GM12873 (cell line): ENCODE measurements around the gene F5.

Source experiments
- TF ChIP-seq, protein P1 (sequence below): IDR thresholded peaks from 2 replicates; pipeline ENCODE4 v1.5.1; 2012; ENCODE audit warnings: low read depth, mild to moderate bottlenecking, moderate library complexity, low read length, control low read depth; ENCODE audit not compliant: insufficient read depth; ENCODE audit errors: missing control alignments

F5 gene

DNA sequence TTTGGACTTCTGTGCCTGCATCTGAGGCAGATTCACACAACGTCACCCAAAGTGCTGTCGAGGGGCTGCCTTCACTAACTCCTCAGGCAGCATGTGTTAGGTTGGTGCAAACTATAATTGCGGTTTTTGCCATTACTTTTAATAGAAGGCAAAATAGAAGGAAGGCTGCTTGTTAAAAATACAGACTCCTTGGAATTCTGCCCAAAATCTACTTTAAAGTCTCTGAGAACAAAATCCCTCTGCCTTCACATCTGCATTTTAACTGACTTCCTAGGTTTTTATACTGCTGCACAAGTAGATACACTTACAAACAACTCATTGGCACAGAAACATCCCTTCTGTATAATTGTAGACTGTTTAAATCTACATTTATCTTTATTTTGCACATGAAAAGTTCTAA, 59.3 kb downstream of the F5 start:
- TF ChIP-seq, protein P1, sequence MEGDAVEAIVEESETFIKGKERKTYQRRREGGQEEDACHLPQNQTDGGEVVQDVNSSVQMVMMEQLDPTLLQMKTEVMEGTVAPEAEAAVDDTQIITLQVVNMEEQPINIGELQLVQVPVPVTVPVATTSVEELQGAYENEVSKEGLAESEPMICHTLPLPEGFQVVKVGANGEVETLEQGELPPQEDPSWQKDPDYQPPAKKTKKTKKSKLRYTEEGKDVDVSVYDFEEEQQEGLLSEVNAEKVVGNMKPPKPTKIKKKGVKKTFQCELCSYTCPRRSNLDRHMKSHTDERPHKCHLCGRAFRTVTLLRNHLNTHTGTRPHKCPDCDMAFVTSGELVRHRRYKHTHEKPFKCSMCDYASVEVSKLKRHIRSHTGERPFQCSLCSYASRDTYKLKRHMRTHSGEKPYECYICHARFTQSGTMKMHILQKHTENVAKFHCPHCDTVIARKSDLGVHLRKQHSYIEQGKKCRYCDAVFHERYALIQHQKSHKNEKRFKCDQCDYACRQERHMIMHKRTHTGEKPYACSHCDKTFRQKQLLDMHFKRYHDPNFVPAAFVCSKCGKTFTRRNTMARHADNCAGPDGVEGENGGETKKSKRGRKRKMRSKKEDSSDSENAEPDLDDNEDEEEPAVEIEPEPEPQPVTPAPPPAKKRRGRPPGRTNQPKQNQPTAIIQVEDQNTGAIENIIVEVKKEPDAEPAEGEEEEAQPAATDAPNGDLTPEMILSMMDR, result no peak

DNA sequence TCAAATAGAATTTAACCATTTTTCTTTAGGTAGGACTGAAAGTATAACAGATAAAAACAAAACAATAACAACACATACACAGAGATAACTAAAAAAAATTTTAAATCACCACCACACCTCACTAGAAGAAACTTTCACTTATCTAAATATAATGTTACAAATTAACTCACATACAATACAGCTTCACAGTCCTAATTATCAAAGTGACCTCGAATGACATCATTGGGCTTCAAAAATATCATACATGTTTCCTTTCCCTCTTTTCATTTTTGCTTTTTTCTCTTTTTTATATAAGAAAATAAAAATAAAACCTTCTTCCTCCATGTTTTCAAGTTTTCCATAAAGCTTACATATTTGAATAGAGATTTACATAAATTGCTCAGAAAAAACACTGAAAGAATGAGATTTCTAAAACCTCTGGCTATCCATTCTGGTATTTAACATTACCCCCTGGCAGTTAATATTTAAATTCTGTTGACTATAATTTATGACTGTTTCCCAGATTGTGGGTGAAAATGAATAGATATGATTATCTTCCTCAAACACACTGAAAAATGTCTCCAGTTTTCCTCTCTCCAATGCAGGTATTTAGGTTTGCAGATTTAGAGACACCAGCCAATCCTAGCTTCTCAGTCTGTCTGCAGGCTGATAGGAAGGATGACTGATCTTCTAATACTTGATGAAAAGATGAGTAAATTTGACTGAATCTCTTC, 60.0 kb downstream of the F5 start:
- TF ChIP-seq, protein P1, result no peak

DNA sequence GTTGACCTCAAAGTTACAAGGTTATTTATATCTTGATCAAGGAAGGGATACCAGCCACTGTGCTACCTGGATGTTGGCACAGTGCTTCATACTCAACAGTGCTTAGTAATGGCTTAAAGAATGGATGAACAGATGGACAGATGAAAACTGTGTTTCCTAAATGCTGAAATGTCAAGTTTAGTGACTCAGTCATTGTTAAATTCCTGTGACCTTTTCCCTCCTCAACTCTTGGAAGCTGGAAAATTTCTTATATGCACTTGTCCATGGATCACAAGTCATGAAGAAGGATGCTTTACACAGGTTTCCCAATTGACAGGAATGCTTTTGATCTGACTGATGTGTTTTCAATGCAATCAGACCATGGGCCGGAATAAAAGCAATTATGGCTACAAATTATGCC, 60.9 kb downstream of the F5 start:
- TF ChIP-seq, protein P1, result no peak

DNA sequence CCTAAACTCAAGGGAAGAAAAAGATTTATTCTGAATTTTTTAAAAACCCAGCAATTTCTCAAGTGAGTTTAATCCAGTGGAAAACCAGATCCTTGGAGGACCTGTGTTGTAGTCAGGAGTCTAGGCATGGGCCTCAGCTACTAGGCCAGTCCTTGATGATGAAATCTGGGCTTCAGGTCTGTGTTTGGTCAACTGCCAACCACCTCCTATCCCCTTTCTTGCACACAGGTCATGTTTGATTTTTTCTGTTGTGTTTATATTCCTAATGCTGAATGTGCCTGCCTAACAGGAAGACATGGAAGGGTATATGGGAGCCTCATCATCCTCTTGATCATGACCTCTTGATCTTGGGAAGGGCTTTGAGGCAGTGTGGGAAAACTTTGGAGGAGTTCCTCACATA, 62.4 kb downstream of the F5 start:
- TF ChIP-seq, protein P1, result no peak

DNA sequence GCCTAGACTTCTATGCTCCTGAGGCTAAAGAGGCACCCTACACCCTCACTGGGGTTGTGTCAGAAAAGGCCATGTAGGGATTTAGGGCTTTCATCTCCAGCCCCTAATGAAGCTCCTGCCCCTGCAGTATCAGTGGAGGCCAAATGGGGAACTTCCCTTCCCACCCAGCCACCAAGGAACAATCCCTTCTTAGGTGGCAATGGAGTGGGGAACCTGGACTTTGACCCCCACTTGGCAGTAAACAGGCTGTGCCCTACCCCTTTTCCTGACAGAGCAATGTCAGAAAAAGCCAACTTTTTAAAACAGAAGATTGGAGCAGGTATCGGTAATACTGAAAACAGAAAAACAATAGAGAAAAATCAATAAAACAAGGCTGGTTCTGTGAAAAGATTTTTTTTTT, 65.1 kb downstream of the F5 start:
- TF ChIP-seq, protein P1, result no peak

DNA sequence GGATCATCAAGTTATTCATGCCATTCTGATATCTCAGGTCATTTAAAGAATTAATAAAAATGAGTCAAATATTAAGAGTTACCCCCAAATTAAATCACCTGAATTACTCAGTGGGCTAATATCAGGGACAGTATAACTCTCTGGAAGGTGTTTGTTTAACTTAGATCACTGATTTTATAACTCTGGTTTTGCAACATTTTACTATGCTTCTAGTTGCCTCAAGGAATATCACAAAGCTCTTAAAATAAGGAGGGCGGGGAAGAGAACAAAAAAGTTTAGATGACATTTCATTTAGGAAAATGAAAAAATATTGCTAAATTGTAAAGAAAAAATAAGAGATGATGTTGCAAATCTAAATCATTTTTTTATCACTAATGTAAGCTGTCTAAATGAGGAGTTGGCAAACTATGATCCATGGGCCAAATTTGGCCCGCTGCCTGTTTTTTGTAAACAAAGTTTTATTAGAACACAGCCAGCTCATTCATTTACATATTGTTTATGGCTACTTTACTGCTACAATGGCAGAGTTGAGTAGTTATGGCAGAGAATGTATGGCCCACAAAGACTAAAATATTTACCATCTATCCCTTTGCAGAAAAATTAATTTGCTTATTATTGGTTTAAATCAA, 68.6 kb downstream of the F5 start:
- TF ChIP-seq, protein P1, result no peak

DNA sequence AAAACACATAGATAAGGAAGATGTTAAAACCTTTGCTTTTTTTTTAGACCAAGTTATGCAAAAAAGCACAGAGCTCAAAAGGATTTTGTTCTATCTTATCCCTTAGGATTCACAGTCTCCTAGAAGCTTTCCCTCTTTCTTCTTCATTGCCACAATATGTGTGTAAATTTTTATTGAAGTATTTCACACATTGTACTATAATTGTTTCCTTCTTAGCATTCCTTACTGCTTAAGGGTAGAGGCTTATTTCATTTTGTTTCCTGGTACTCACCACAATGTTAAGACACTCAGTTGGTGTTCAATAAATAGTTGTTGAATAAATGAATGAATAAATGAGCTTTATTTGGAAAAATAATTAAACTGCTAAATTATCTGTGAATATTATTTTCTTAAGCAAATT, 70.6 kb downstream of the F5 start:
- TF ChIP-seq, protein P1, result no peak
